ENCODE results near the gene TRMT44.

Gene TRMT44

DNA sequence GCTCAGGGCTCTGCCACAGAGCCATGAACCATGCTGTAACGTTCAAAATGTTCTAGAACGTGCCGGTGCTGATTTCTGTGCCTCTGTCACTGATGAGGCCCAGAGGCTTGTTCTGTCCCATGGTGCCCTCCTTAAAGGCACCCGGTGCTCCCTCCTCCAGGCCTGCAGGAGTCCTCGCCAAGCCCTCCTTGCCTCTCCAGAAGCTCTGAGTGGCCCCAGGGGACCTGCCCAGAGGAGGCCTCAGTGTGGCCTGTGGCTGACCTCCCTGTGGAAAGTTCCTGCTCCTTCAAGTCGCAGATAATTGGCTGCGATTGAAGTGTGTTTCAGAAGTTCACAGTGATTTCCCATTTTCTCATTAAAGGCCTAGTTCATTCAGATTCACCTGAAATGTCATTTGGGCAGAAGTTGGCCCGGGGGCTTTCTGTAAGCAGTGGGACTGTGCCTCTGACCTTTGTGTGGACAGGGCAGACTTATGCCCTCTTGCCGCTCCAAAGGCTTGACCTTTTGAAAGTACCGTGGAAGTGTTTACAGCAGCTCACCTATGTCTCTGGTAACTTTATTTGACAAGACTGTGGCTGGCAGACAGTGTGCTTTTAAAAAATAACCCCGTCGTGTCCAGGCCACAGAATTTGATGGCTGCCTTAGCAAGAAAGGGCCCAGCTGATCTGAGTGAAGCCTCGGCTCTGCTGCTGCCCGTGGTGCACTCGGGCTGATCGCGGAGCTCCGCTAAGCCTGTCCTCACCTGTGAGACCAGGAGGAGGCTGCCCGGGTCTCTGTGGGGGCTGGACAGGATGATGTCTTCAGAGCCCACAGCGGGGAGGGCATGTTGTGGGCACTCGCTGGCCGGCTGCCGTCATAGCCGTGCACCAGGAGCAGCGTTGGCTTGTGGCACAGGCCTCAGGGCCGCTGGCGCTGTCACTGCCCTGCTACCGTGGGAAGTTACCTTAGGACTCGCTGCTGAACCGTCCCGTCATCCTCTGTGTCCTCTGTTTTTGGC lies 25.3 kb downstream of the TRMT44 start:
- no peak for DNase-seq

DNA sequence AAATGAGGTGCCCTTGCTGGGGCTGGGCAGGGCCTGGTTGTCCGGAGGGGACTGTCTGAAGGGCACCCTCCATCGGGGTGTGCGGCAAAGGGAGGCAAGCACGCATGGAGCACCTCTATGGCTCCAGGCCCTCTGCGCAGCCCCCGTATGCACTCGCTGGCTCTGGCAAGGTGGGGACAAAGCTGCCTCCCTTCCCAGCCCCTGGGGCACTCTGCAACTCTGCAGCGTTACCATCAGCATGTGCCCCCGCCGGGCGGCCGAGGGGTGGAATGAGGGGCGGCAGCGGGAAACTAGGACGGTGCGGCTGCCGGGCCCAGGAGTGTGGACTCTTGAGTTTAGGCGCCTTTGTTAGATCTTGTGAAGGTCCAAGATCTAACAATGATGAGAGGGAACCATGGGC lies 26.4 kb downstream of the TRMT44 start:
- no peak for DNase-seq

DNA sequence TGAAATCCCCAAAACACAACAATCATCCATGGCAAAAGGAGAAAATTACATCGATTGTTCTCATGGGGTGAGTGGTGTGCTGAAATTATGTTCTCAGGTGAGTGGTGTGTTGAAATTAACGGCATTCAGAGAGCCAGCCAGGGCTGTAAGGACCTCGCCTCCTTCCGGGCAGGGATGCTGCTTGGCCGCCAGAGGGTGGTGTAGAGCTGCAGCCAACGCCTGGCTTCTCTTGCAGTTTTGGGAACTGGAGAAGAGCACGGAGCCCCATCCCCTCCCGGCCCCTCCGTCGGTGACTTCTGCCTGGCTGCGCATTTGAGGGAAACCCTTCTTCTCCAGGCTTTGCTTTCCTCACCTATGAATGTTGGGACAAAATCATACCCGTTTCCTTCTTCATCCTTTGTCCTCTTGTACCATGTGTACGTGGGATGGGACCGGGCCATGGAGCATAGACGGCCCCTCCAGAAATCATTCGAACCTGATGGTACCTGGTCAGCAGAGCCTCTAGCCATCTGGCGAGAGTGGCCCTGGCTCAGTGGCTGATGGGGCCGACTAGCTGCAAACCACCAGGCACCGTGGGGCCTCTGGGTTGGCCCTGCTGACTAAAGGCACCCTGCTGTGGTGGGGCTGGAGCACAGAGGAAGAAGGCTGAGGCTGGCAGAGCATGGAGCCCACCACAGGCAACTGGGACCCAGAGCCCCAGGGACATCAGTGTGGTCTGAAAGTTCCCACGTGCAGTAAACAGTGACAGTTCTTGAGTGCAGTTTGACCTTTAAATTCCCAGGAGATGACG lies 28.4 kb downstream of the TRMT44 start:
- DNase-seq = peak in 35 of 56 donors; percentile 3 to 61 (median 29)

DNA sequence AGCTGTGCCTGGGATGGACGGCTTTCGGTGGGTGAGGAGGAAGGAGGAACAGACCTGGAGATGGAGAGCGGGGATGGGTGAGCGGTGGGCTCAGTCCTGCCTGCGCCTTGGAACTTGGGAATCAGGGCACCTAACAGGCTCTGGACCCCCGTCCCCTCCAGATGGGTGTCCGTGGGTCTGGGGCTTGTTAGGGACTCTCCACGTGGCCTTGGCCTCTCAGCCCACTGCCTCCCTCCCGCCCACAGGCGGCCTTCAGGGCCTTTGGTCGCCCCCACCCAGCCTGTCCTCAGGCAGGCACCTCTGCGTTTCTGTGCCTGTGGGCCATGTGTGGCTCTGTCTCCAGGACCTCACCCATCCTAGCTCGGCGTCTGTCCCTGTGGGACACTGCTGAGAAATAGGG lies 29.0 kb downstream of the TRMT44 start:
- DNase-seq = no peak

DNA sequence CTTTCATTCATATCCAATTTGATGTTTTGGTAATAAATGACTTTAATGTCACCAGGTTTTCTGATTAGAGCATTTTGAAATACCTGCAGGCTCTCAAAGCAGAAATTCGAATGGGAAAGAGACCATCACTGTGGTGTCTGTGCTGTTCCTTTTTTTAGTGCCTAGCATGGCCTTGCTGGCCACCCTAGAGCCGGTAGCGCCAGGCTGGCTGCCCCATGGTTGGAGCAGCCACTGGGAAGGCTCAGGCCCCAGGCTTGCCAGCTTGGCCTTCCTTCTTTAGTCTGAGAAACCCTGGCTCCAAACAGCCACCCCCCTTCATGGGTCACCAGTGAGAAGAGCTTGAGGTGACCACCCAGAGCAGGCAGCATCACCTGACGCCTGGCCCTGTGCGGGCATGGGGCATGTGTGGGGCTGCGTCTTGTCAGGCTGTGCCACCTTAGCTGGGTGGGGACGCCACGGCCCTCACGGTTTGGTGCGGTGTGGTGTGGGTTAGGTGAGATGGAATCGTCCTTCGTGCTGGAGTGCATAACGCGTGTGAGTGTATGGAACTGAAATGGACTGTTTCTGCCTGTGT lies 30.0 kb downstream of the TRMT44 start:
- DNase-seq = no peak

DNA sequence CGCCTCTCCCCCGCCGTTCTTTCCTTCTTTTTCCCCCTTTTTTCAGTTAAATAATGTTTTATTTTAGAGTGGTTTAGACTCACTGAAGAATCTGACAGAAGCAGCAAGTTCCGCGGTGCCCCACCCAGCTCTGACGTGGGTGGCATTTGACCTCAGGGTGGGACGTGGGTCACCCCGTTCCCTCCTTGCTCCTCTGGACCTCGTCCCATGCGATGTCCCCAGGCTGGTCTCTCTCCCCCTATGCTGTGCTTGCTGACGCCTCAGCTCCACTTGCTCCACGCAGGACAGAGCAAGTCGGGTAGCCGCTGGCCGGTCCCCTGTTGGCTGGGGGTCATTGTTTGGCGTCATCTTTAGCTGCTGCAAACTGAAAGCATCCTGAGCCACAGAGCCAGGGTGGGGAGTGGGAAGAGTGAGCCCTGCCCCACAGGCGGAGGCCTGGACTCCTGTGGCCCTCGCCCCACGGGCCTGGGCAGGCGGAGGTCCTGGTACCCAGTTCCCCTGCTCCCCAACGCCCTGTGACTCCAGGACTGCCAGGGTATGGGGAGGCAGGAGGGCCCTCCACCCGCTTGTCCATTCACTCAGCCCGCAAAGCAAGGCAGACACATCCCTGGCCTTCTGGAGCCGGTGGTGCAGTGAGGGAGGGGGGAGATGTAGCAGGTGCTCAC lies 30.8 kb downstream of the TRMT44 start:
- DNase-seq = no peak

DNA sequence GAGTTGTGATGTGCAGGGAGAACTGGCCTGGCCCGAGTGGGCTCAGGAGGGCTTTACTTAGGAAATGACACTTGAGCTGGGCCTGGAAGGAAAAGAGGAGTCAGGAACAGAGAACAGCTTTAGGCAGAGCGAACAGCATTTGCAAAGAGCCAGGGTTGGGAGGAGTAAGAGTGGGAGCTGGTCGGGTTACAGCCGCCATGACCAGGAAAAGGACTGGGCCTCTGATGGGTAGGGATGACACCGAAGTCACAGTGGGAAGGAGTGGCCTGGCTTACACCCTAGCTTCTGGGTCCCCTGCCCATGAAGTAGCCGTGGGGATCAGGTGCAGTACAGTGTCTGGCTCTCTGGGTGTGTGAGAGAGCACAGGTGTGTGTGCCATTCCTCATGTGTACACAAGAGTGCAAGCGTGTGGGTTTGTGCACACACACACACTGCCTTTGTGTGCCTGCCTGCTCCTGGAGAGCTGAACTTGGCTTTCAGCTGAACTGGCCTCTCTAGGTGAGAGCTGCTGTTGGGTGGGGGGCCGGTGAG lies 31.6 kb downstream of the TRMT44 start:
- no peak for DNase-seq

DNA sequence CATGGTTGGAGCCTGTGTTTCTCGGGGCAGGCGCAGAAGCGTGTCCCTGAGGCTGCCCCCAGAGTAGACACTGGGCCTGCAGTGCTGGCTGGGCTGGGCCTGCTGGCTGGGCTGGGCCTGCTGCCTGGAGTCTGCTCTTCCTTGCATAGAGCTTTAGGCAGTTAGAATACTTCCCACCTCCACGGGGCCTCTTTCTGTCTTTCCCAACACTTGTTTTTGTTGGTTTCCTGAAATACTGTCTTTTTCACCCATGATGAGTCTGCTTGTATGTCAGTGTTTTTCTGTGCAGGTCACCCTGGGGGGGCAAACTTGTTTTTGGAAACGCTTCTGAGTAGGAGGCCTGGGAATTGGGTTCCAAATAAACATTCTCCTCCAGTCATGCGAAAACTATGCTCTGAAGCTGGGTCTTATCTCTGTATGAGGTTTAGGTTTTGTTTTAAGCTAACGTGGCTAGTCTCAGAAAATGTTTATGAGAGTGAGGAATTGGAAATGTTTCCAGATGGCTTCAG lies 32.2 kb downstream of the TRMT44 start:
- DNase-seq = peak in 2 of 56 donors; percentile 8 to 19

DNA sequence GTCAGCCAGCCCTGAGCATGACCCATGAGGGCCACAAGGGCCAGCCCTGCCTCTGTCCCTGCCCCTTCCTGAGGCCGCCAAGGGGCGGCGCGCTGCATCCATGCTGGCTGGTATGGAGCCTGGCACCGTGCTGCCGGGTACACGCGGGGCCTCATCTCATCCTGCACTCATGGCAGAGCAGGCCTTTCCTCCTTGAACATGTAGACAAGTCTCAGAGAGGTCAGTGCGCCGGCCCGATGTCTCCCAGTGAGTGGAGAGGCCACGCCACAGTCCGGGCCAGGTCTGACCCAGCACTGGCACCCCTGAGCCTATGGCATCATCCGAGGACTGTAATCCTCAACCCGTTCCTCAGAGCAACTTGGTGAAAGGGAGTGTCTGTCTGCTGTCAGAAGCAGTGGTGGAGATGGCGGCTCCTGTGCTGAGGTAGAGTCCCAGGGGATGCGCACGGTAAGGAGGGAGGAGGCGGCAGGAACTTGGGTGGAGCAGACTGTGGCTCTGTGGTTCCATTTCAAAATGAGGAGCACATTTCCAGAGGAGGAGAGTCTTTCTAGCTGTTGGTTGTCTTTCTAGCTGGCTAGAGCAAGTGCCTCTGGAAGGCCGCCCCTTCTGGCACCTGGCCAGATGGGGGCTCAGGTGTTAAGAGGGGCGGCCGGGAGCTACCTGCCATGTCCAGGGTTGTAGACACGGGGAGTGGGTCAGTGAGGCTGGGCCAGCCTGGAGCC lies 32.8 kb downstream of the TRMT44 start:
- DNase-seq = no peak

DNA sequence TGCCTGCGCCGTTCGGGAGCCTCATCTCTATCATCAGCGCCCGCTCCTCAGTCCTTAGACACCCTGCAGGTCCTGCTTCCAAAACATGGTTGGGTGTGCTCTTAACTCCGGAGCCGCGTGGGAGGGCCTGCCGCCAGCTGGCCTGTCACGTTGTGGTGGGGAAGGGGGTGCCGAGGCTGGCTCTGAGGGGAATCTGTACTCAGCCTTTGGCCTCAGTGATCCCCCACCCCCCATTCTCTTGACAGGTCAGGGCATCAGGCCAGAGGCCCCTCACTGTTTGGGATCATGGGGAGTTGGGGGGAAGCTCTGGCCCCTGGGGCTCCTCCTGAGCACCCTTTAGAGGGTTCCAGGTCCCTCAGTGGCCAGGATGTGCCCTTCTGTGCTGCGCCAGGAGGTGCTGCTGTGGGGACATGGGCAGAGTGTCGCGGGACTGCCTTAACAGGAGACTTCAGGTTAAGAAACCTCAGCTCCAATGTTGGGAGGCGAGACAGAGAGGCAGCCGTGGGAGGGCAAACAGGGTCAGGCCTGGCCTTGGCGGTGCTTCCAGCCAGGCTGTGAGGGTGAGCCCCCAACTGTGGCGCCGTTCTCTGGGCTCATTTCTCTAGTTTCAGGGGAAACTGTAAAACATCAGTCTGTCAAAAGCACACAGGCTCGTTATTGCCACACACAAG lies 33.5 kb downstream of the TRMT44 start:
- no peak for DNase-seq

DNA sequence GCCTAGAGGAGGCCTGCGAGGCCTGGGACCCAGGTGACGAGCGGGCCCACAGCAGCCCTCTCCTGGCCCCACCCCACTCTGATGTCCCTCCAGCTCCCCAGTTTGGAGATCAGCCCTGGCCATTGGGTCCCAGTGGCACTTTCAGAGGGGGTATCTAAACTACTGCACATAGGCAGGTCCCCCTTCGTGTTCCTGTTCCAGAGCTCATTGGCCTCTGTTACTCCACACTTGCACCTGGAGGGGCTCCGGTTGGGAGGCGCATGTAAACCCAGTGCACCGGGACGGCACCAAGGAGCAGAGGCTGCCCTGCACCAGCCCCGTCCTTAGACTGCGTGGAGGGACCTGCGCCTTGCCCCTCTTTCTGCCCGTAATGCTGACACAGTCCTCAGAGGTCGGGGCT lies 34.3 kb downstream of the TRMT44 start:
- no peak for DNase-seq

DNA sequence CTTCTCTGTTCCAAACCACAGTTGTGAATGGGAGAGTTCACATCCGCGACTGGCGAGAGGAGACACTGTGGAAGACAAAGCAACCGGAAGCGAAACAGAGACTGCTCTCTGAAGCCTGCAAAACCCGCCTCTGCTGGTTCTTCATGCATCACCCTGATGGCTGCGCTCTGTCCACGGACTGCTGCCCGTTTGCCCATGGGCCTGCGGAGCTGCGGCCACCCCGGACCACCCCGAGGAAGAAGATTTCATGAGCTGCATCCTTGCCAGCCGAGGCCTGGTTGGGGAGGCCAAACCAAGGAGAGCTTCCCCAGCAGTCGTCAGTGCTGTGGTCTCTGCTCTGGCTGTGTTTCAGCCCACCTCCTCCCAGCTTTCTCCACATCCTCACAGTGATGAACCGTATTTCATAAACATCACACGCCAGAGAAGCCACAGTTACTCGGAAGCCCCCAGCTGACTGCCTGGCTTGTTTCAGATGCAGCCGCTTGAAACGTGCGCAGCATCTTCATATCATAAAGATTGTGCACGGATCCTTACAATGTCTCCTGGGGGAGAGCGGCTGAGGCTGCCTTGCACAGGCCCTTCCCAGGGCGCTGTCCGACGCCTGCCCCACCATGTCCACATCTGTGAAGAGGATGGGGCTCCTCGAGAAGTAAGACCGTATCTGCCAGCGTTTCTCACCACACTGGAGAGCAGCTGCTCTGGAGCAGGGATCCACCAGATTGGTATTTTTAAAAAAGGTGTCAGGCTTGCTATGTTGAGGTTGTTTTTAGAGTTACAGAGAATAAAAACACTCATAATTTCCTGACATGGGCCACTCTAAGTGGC lies 35.4 kb downstream of the TRMT44 start:
- DNase-seq = no peak

DNA sequence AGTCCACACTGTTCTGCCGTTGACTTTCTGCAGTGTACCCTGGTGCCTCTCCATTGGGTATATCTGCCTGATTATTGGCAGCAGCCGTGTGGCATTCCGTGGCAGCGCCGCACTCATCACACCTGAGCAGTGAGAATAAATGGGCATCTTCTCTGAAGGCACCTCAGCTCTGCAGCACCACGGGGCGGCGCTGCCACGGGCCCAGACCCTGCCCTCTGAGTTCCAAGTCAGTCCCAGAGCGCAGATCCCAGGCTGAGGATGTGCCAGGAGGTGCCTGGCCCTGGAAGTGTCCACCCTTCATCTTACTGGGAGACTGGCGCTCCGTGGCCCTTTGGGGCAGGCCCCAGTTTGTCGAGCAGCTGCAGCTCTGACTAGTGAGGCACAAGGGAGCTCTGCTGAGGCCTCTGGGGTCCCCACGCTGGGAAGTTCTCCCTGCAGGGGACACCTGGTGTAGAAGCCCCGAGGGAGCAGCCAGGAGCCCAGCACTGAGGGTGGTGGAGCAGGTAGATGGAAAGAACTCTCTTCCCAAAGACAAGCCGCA lies 36.6 kb downstream of the TRMT44 start:
- no peak for DNase-seq

DNA sequence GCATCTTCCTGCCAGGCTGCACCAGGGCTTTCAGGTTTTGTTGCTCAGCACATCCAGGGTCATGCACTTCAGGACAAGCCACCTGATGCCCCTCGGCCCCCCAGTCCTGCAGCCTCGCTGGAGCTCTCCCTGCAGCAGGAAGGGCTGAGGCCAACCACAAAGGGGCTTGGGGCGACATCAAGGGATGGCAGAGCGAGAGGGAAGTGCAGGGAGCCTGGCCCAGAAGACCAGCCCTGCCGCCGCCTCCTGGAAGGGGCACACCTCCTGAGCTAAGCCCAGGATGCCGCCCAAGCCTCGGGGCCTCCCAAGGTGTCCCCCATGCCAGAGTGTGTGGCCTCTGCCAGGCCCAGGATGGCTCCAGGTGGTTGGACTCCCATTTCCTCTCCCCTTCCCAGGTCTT lies 37.1 kb downstream of the TRMT44 start:
- no peak for DNase-seq

DNA sequence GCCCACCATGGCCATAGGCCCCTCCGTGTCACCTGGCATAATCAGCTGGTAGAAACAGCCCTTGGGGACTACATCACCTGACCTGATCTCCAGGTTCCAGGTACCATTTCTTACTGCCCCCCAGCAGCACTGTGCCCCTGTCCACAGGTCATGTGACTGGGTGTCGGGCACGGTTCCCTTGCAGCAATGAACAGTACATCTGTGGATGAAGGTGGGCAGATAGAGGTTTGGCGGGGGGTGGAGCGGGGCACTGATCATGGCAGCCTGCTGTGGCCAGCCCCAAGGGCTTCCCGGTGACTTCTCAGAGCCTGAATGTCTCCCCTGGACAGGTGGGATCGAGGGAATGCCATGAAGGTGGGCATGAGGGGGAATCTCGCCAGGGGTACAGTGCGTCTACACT lies 37.8 kb downstream of the TRMT44 start:
- DNase-seq = no peak

DNA sequence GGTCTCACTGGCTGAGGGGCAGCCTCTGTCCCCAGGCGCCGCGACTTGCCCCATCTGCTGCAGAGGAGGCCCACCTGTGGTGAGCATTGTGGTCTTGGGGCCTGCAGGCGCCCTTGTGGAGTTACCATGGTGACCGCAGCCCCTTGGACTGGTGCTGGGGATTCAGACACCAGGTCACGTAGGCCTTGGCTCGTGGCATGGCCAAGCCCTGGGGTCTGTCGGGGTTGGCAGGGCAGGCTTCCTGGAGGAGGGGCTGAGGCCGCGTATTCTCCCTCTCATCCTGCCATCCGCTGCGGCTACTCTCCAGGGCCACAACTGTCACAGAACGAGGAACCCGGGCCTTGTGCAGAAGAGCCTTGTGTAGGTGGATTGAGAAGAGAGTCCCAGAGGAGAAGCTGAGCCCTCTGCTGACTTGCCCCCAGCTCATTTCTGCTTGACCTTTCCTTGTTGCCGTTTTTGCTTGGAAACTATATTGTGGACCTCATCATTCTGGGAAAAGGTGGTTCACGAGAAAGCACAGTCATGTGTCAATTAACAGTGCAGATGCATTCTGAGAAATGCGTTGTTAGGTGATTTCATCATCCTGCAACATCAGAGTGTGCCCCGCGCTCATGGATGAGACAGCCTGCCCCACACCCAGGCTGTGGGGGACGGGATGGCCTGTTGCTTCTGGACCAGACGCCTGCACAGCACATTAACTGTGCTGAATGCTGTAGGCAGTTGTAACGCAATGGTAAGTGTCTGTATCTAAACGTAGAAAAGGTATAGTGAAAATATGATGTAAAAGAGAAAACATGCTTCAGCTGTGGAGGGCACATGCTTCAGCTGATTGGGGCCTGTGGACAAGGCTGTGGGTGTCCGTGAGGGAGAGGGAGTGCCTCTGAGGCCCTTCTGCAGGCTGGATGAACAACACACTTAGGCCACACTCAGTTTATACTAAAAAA lies 38.5 kb downstream of the TRMT44 start:
- DNase-seq = peak in 2 of 56 donors; percentile 10 to 14

DNA sequence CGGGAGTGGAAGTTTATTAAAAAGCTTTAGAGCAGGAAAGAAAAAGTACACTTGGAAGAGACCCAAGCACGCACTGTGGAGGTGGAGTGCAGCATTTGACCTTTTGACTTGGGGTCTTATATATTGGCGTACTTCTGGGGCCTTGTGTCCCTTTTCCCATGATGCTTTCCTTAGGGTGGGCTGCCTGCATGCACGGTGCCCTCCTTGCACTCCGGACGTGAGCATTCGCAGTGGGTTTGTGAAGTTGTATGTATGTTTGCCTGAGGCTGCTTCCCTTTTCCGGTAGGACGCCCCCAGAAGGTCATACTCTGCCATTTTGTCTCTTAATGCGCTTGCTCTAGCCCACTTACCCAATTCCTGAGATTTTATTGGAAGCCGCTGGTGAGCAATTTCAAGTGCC lies 39.6 kb downstream of the TRMT44 start:
- DNase-seq = no peak
